ENCODE data around the gene VHLL. TPM values are rescaled to one million over a fixed set of nuclear protein-coding genes. Genes with fewer than 3 reads are reported as not detected.

Gene VHLL
- total RNA-seq, 1 donor from 2014 or later = not detected

DNA sequence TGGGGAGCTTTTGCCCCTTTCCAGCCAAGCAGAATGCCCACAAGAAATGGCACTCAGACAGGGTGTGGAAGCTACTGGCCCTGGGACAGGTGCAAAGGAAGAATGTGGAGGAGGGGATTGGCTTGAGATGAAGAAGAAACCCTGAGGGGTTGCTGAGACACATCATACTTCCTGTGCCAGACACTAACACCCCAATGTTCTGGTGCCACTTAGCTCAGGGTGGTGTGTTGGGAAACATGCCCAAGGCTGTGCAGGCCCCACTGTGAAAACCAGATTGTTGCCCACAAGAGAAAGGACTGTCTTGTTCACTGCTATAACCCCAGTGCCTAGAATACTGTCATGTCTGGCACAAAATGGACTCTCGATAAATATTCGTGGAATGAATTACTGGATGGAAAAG, 41.4 kb downstream of the VHLL start:
- no peak for DNase-seq (ENCODE audit: low read depth)

DNA sequence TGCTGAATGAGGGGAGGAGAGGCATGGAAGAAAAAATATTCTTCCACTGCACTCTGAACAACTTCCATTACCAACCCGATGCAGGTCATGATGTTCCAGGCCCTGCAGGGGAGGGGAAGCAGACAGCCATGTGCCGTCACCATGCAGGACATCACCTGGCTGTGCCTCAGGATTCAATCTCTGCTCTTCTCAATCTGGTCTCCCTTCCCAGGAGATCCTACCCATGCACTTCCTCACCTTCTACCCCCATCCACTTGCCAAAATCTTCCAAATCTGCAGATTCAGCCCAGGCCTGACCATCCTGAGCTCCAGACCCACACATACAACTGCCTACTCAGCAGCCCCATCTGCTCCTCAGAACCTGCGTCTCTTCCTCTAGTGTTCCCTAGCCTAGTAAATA, 45.5 kb downstream of the VHLL start:
- no peak for DNase-seq (ENCODE audit: low read depth)

DNA sequence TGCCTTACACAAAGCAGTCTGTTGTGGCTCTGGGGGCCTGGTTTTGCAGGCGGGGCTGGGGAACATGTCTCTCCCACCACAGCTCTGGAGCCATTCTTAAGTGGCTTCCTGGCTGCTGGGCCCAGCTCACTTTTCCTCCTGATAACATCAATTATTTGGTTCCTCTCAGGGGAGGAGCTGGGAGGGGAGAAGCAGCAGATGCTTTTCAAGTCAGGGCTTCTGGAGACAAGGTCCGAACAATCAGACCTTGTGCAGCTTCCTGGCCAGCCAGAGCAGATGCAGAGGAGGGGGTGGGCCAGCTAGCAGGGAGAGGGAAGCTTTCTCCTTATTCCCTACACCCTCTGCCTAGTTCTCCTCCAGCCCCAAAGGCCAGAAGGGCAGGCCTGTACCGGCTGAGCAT, 47.6 kb downstream of the VHLL start:
- DNase-seq (ENCODE audit: low read depth) = no peak

DNA sequence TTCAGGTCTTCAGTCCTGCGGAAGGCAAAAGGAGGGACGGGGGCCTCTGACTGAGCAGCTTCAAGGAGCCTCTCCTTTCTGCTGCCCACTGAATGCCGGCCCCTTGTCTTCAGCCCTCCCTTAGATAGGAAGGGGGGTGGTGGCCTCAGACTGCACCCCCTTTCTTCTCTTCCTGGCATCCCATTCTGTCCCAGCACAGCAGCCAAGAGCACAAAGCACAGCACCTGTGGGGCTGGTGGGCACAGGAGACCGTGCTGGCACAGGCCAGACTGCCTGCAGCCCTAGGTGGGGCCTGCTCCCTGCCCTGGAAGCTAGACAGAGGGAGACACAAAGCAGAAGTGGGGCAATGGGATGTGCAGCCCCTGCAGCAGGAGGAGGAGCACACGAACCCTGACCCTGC, 49.5 kb downstream of the VHLL start:
- DNase-seq (ENCODE audit: low read depth) = no peak

Other genes starting within 250 kb of the VHLL start
- 65.3 and 69.7 TPM in 2 replicates for gene UBQLN4, start 245.5 kb downstream of the VHLL start, total RNA-seq
- 40.1 and 51.4 TPM in 2 replicates for gene LAMTOR2, start 244.5 kb downstream of the VHLL start, total RNA-seq
- not detected in 2 replicates for gene RAB25, start 238.1 kb downstream of the VHLL start, total RNA-seq
- gene MEX3A, start 216.8 kb downstream of the VHLL start, total RNA-seq = 3.2 and 4.5 TPM in 2 replicates
- gene LMNA, start 184.6 kb downstream of the VHLL start, total RNA-seq = 1,328 and 1,573 TPM in 2 replicates
- gene SEMA4A, start 145.7 kb downstream of the VHLL start, total RNA-seq = 1.0 and 1.6 TPM in 2 replicates
- 12.5 and 15.9 TPM in 2 replicates for gene SLC25A44, start 105.2 kb downstream of the VHLL start, total RNA-seq
- gene PMF1, start 86.3 kb downstream of the VHLL start, total RNA-seq = 81.1 and 85.0 TPM in 2 replicates
- gene BGLAP, start 57.1 kb downstream of the VHLL start, total RNA-seq = 152 and 378 TPM in 2 replicates
- 1.1 and 4.1 TPM in 2 replicates for gene PAQR6, start 51.3 kb downstream of the VHLL start, total RNA-seq
- gene SMG5, start 16.5 kb downstream of the VHLL start, total RNA-seq = 104 TPM in 2 replicates
- gene TMEM79, start 15.0 kb downstream of the VHLL start, total RNA-seq = 2.3 and 2.4 TPM in 2 replicates
- gene GLMP, start 3.6 kb downstream of the VHLL start, total RNA-seq = 32.8 and 41.1 TPM in 2 replicates
- gene CCT3, start 39.0 kb upstream of the VHLL start, total RNA-seq = 271 and 331 TPM in 2 replicates
- gene TSACC, start 39.2 kb upstream of the VHLL start, total RNA-seq = not detected in 2 replicates
- not detected in 2 replicates for gene RHBG, start 69.9 kb upstream of the VHLL start, total RNA-seq
- gene MEF2D, start 201.5 kb upstream of the VHLL start, total RNA-seq = 59.2 and 62.2 TPM in 2 replicates